Fibroblast of lung (primary cell): ENCODE results near the gene NPR2. TPM values are rescaled to one million over a fixed set of nuclear protein-coding genes. Genes with fewer than 3 reads are reported as not detected.

Experiments
- DNase-seq, 2 donors: peaks; one replicate each; pipeline versions ENCODE4 v3.0.0 to v3.0.0-alpha.2; 2010; ENCODE audit warnings: low read depth in 2 of 2
- H2AFZ ChIP-seq: 2 replicates; pipeline ENCODE4 v1.5.1; 2012; ENCODE audit warnings: low read length, control low read depth, inconsistent platforms
- H3K27ac ChIP-seq: 2 replicates; pipeline ENCODE4 v1.5.1; 2011; ENCODE audit warnings: low read length, control low read depth; ENCODE audit not compliant: insufficient read depth
- H3K27me3 ChIP-seq: 2 replicates; pipeline ENCODE4 v1.5.1; 2011; ENCODE audit warnings: mild to moderate bottlenecking, low read length; ENCODE audit not compliant: control insufficient read depth, insufficient read depth
- H3K36me3 ChIP-seq: 2 replicates; pipeline ENCODE4 v1.5.1; 2011; ENCODE audit warnings: low read length; ENCODE audit not compliant: control insufficient read depth, insufficient read depth
- H3K4me1 ChIP-seq: 2 replicates; pipeline ENCODE4 v1.5.1; 2011; ENCODE audit warnings: low read length; ENCODE audit not compliant: control insufficient read depth, insufficient read depth; ENCODE audit errors: extremely low read depth
- H3K4me2 ChIP-seq: 2 replicates; pipeline ENCODE4 v1.5.1; 2011; ENCODE audit warnings: low read length, control low read depth; ENCODE audit not compliant: insufficient read depth; ENCODE audit errors: extremely low read depth
- H3K4me3 ChIP-seq, 4 experiments: fragments of 200-600 bp in 1 of 4; sonication (generic) in 1 of 4; replicated peaks in 1 of 4; 2 replicates each; pipeline ENCODE4 v1.5.1; 2011 to 2016; ENCODE audit warnings: low read length in 4 of 4, low read depth in 3 of 4, mild to moderate bottlenecking in 3 of 4, control low read depth in 2 of 4, inconsistent platforms in 1 of 4, mixed read lengths in 1 of 4; ENCODE audit not compliant: insufficient read depth in 1 of 4; ENCODE audit errors: control extremely low read depth in 1 of 4
- H3K79me2 ChIP-seq: 2 replicates; pipeline ENCODE4 v1.5.1; 2012; ENCODE audit warnings: mild to moderate bottlenecking, low read length, inconsistent platforms; ENCODE audit not compliant: control insufficient read depth, insufficient read depth
- H3K9ac ChIP-seq: 2 replicates; pipeline ENCODE4 v1.5.1; 2011; ENCODE audit warnings: mild to moderate bottlenecking, low read length, control low read depth; ENCODE audit not compliant: insufficient read depth
- H3K9me3 ChIP-seq: 2 replicates; pipeline ENCODE4 v1.5.1; 2012; ENCODE audit warnings: low read depth, low read length; ENCODE audit not compliant: control insufficient read depth, insufficient read depth
- H4K20me1 ChIP-seq: 2 replicates; pipeline ENCODE4 v1.5.1; 2011; ENCODE audit warnings: low read length; ENCODE audit not compliant: control insufficient read depth, insufficient read depth; ENCODE audit errors: extremely low read depth
- CTCF ChIP-seq, 2 donors: IDR thresholded peaks in 1 of 2; conservative IDR thresholded peaks in 1 of 2; 1 replicate in 1 of 2; 2 replicates in 1 of 2; pipeline ENCODE4 v1.5.1; 2011 to 2012; ENCODE audit warnings: low read length in 2 of 2, control low read depth in 1 of 2, inconsistent platforms in 1 of 2, low read depth in 1 of 2, mild to moderate bottlenecking in 1 of 2
- EZH2 ChIP-seq: IDR thresholded peaks from 2 replicates; pipeline ENCODE4 v1.5.1; 2012; ENCODE audit warnings: low read length, control low read depth, mild to moderate bottlenecking; ENCODE audit errors: missing control alignments
- polyA plus RNA-seq, 2 donors: library from polyadenylated mRNA; depleted of rRNA in 1 of 2; stranded (reverse) in 1 of 2; unstranded in 1 of 2; fragments of >200 nt; gene quantifications; 2 replicates each; pipeline ENCODE4 v1.2.1, GENCODE V29; 2011 to 2012; ENCODE audit warnings: missing spikeins in 1 of 2
- total RNA-seq: library from RNA; depleted of rRNA; stranded (reverse); fragments of >200 nt; gene quantifications from 2 replicates; pipeline ENCODE4 v1.2.1, GENCODE V29; 2014

Gene NPR2
- total and polyA plus RNA-seq, 2 donors (not counting 1 experiment from before 2014, with no cell fraction given), result 26.3 to 47.4 TPM

GRCh38 chr9:35781066-35781465 is 10.3 kb upstream of the NPR2 start:
- H3K27ac ChIP-seq, result no peak overlapping the region
- no peaks in the 10 kb centered on the region for H3K79me2 ChIP-seq
- no peaks in the 10 kb centered on the region for H3K9me3 ChIP-seq
- no peak overlapping the region for H3K9ac ChIP-seq
- H3K36me3 ChIP-seq, result no peaks in the 10 kb centered on the region
- TF ChIP-seq EZH2 (no peak), CTCF (conservative IDR thresholded peaks at IDR 0.05 in 1 of 2, IDR thresholded peaks at IDR 0.05 in 1 of 2; ENCODE audit: low read depth in 1 of 2, low read length in 2 of 2) (no peak)
- H3K4me1 ChIP-seq, result no peaks in the 10 kb centered on the region
- H3K4me3 ChIP-seq, result no peak overlapping the region
- no peaks in the 10 kb centered on the region for H4K20me1 ChIP-seq
- H3K4me2 ChIP-seq, result no peak overlapping the region
- H2AFZ ChIP-seq, result no peak overlapping the region
- DNase-seq, result no peak
- H3K27me3 ChIP-seq, result peaks cover 19% of the 10 kb centered on the region

DNA sequence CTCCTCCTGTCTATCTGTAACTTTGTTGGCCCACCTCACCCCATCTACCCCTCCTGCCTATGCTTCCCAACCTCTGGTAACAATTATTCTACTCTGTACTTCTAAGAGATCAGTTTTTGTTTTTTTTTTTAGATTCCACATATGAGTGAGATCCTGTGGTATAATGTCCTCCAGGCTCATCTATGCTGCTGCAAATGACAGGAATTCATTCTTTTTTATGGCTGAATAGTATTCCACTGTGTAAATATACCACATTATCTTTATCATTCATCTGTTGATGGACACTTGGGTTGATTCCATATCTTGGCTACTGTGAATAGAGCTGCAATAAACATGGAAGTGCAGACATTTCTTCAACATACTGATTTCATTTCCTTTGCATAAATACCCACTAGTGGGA is 8.0 kb upstream of the NPR2 start:
- Histone ChIP-seq H3K9ac (no peak overlapping the region), H3K27ac (no peak overlapping the region), H3K27me3 (peaks cover 16% of the 10 kb centered on the region), H3K4me3 (no peak overlapping the region), H2AFZ (no peak overlapping the region), H4K20me1 (no peaks in the 10 kb centered on the region), H3K9me3 (no peaks in the 10 kb centered on the region), H3K4me2 (no peak overlapping the region), H3K4me1 (no peaks in the 10 kb centered on the region), H3K36me3 (no peaks in the 10 kb centered on the region), H3K79me2 (no peaks in the 10 kb centered on the region)
- no peak for TF ChIP-seq EZH2
- no peak for TF ChIP-seq CTCF (conservative IDR thresholded peaks at IDR 0.05 in 1 of 2, IDR thresholded peaks at IDR 0.05 in 1 of 2; ENCODE audit: low read depth in 1 of 2, low read length in 2 of 2)
- no peak for DNase-seq

- no peak overlapping the region for H3K4me3 ChIP-seq
- H3K9me3 ChIP-seq, result no peaks in the 10 kb centered on the region
- peaks cover 3% of the 10 kb centered on the region for H3K27me3 ChIP-seq
- no peak for DNase-seq
- TF ChIP-seq CTCF (conservative IDR thresholded peaks at IDR 0.05 in 1 of 2, IDR thresholded peaks at IDR 0.05 in 1 of 2; ENCODE audit: low read depth in 1 of 2, low read length in 2 of 2) (no peak), EZH2 (no peak)
- no peak overlapping the region for H3K9ac ChIP-seq
- H3K4me2 ChIP-seq, result no peak overlapping the region
- H3K4me1 ChIP-seq, result peaks cover 14% of the 10 kb centered on the region
- H2AFZ ChIP-seq, result no peak overlapping the region
- H3K27ac ChIP-seq, result no peak overlapping the region
- H4K20me1 ChIP-seq, result no peaks in the 10 kb centered on the region
- H3K36me3 ChIP-seq, result no peaks in the 10 kb centered on the region
- H3K79me2 ChIP-seq, result peaks cover 4% of the 10 kb centered on the region
Observed at GRCh38 chr9:35789541-35789940, 1.9 kb upstream of the NPR2 start.
